ENCODE measurements around the gene SPRYD4.

The SPRYD4 gene

DNA sequence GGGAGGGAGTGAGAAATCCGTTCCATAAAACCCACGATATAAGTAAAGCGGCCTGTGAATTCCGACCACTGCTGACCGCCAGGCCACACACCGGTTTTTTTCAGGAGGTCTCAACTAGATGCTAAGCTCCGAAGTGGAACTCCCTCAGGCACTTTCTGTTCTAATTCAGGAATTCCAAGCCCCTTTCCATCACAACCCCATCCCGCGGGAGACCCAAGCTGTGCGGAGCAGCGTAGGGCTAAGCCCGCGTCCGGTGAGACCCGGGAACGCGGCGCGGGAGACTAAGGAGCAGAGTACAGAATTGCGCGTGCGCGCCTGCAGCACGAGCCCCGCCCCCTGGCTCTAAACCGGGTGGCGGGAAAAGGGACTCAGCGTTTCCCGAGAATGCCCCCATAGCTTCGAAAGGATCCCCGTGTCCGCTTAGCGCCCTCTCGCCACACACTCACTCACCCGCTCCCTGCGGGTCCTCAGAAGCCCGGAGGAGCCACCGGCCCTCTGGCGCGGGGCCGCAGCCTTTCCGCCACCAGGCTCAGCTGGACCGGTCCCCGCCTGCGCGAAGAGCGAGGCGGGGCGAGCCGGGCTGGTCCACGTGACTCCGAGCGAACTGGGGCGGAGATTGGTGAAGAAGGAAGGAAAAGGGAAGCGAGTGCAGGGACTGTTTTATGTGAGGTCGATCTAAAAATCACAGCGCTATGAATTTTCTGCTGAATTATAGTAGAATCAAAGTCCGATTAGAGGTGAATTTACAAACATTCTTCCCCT lies 19.3 kb upstream of the SPRYD4 start, which contains the start of gene TIMELESS:
Gene TIMELESS, minus strand, starts transcription at position 567 of the 762 bp plus-strand sequence. CDS start 15,256 bp downstream, outside the sequence.
- Histone ChIP-seq H3K4me1 (ENCODE audit: control insufficient read depth in 2 of 2, insufficient read depth in 2 of 2, low read length in 2 of 2) (peaks cover 5 to 8% of the 10 kb centered on the region in 2 donors), H3K9ac (ENCODE audit: low read depth in 1 of 2, low read length in 2 of 2) (peak within 1 kb of the TSS; percentile 76 to 85), H3K4me3 (ENCODE audit: low read length in 2 of 2) (peak within 1 kb of the TSS; percentile 82 to 92), H3K27ac (ENCODE audit: low read depth in 2 of 2, low read length in 2 of 2) (peak within 1 kb of the TSS; percentile 84 to 85), H3K36me3 (ENCODE audit: control insufficient read depth in 2 of 2, insufficient read depth in 2 of 2, low read length in 2 of 2) (no peaks in the 10 kb centered on the region), H3K27me3 (ENCODE audit: control insufficient read depth in 2 of 2, insufficient read depth in 2 of 2, low read length in 2 of 2) (no peaks in the 10 kb centered on the region), H3K9me3 (ENCODE audit: control insufficient read depth in 2 of 2, low read length in 2 of 2) (no peaks in the 10 kb centered on the region)

DNA sequence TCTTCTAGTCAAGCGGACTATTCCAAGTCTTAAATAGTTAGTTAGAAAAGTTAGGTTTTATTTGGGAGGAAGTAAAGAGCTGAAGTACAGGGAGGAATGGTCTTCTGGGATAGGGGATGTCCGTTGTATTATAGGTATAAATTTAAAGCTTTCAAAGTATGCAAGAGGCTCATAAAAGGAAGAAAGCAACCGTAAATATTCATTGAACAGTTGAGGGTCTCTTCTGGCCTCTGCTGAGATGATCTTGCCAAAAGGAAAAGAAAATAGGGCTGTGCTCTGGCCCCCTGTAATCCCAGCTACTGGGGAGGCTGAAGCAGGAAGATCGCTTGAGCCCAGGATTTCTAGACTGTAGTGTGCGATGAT lies 18.8 kb upstream of the SPRYD4 start:
- Histone ChIP-seq H3K4me3 (ENCODE audit: low read length in 2 of 2) (peak overlapping the region; percentile 82 to 92), H3K27ac (ENCODE audit: low read depth in 2 of 2, low read length in 2 of 2) (peak overlapping the region; percentile 84 to 85), H3K36me3 (ENCODE audit: control insufficient read depth in 2 of 2, insufficient read depth in 2 of 2, low read length in 2 of 2) (no peaks in the 10 kb centered on the region), H3K27me3 (ENCODE audit: control insufficient read depth in 2 of 2, insufficient read depth in 2 of 2, low read length in 2 of 2) (no peaks in the 10 kb centered on the region), H3K9me3 (ENCODE audit: control insufficient read depth in 2 of 2, low read length in 2 of 2) (no peaks in the 10 kb centered on the region), H3K4me1 (ENCODE audit: control insufficient read depth in 2 of 2, insufficient read depth in 2 of 2, low read length in 2 of 2) (peaks cover 5 to 8% of the 10 kb centered on the region in 2 donors), H3K9ac (ENCODE audit: low read depth in 1 of 2, low read length in 2 of 2) (peak overlapping the region; percentile 76 to 85)

DNA sequence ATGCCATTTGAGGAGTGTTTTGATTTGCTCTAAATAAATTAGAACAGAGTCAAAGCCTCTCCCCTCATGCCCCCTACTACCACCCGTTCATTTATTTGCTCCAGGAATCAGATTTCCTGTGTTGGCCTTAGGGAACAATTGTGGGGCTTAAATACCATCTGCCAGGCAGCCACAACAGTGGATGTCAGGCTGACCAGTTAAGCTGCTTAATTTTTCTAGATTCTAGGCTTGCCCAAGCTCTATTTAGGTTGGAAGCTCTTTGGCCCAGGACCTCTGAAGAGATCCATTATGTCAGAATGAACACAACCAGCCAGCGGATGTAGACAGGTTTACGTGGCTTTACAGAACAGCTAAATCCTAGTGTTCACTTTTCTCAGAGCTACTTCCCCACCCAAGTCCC lies 18.1 kb upstream of the SPRYD4 start:
- Histone ChIP-seq H3K36me3 (ENCODE audit: control insufficient read depth in 2 of 2, insufficient read depth in 2 of 2, low read length in 2 of 2) (no peaks in the 10 kb centered on the region), H3K9me3 (ENCODE audit: control insufficient read depth in 2 of 2, low read length in 2 of 2) (no peaks in the 10 kb centered on the region), H3K27ac (ENCODE audit: low read depth in 2 of 2, low read length in 2 of 2) (no peak overlapping the region), H3K4me3 (ENCODE audit: low read length in 2 of 2) (no peak overlapping the region), H3K4me1 (ENCODE audit: control insufficient read depth in 2 of 2, insufficient read depth in 2 of 2, low read length in 2 of 2) (peaks cover 5 to 8% of the 10 kb centered on the region in 2 donors), H3K27me3 (ENCODE audit: control insufficient read depth in 2 of 2, insufficient read depth in 2 of 2, low read length in 2 of 2) (no peaks in the 10 kb centered on the region), H3K9ac (ENCODE audit: low read depth in 1 of 2, low read length in 2 of 2) (no peak overlapping the region)

DNA sequence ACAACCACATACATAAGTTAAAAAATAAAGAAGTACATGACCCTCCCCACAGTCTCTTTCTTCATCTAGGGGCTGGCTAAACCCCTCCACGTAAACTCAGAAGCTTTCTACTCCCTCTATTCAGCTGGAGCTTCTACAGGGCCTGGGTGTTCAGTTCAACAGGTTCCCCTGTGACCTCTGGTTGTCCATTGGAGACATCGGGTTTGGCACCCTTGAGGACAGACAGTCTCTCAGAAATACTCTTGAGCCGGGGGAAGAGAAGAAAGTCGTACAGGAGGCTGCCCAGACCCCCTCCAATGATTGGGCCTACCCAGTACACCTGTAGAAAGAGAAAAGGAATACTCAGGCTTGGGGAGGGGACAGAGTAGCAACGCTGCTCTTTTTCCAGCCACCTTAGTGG lies 17.2 kb upstream of the SPRYD4 start:
- Histone ChIP-seq H3K9ac (ENCODE audit: low read depth in 1 of 2, low read length in 2 of 2) (no peak overlapping the region), H3K4me1 (ENCODE audit: control insufficient read depth in 2 of 2, insufficient read depth in 2 of 2, low read length in 2 of 2) (peaks cover 5 to 8% of the 10 kb centered on the region in 2 donors), H3K36me3 (ENCODE audit: control insufficient read depth in 2 of 2, insufficient read depth in 2 of 2, low read length in 2 of 2) (no peaks in the 10 kb centered on the region), H3K9me3 (ENCODE audit: control insufficient read depth in 2 of 2, low read length in 2 of 2) (no peaks in the 10 kb centered on the region), H3K27me3 (ENCODE audit: control insufficient read depth in 2 of 2, insufficient read depth in 2 of 2, low read length in 2 of 2) (no peaks in the 10 kb centered on the region), H3K4me3 (ENCODE audit: low read length in 2 of 2) (no peak overlapping the region), H3K27ac (ENCODE audit: low read depth in 2 of 2, low read length in 2 of 2) (no peak overlapping the region)

DNA sequence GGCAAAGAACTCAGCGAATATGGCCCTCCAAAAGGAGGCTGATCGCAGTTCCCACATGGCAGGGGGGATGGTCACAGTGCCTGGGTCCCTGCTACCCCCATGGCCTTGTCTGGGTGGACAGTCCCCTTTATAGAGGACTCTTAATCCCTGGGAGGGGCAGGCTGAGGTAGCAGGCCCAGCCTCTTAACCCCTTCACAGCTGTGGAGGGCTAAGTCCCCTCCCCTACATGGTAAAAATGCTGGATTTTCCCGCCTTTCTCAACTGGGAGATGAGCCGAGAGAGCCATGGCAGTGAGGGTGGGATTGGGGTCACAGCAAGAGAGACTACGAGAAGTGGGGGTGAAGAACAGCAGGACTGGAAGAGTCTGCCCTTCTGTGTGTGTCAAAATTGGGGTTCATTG lies 13.8 kb upstream of the SPRYD4 start, which contains the start of gene MIP:
Gene MIP, minus strand, starts transcription at position 101 of the 400 bp plus-strand sequence. Its CDS starts 44 bp downstream, at position 57.
- H3K9me3 ChIP-seq (ENCODE audit: control insufficient read depth in 2 of 2, low read length in 2 of 2) = no peaks in the 10 kb centered on the region
- peaks cover 3 to 4% of the 10 kb centered on the region in 2 donors for H3K4me1 ChIP-seq (ENCODE audit: control insufficient read depth in 2 of 2, insufficient read depth in 2 of 2, low read length in 2 of 2)

DNA sequence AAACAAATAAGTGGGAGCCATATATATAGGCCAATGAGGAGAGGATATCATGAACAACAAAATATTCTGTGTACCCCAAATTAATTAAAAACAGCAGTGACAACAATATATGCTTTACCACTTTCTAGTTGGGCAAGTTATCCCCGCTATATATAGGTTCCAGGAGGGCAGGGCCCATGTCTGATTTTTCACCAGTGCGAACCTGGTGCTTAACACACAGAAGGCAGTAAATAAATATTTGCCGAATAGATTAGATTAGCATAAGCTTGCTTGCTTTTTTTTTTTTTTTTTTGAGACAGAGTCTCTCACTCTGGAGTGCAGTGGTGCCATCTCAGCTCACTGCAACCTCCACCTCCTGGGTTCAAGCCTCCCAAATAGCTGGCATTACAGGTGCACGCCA lies 10.6 kb upstream of the SPRYD4 start:
- no peaks in the 10 kb centered on the region for H3K36me3 ChIP-seq (ENCODE audit: control insufficient read depth in 2 of 2, insufficient read depth in 2 of 2, low read length in 2 of 2)
- no peak overlapping the region for H3K9ac ChIP-seq (ENCODE audit: low read depth in 1 of 2, low read length in 2 of 2)
- no peaks in the 10 kb centered on the region for H3K4me1 ChIP-seq (ENCODE audit: control insufficient read depth in 2 of 2, insufficient read depth in 2 of 2, low read length in 2 of 2)
- H3K27ac ChIP-seq (ENCODE audit: low read depth in 2 of 2, low read length in 2 of 2) = no peak overlapping the region
- H3K4me3 ChIP-seq (ENCODE audit: low read length in 2 of 2) = no peak overlapping the region
- H3K27me3 ChIP-seq (ENCODE audit: control insufficient read depth in 2 of 2, insufficient read depth in 2 of 2, low read length in 2 of 2) = no peaks in the 10 kb centered on the region
- no peaks in the 10 kb centered on the region for H3K9me3 ChIP-seq (ENCODE audit: control insufficient read depth in 2 of 2, low read length in 2 of 2)

More for the DNA sequence above, 13.8 kb upstream of the SPRYD4 start, which contains the start of gene MIP:
- Histone ChIP-seq H3K27ac (ENCODE audit: low read depth in 2 of 2, low read length in 2 of 2) (no peak within 1 kb of the TSS), H3K4me3 (ENCODE audit: low read length in 2 of 2) (no peak within 1 kb of the TSS), H3K27me3 (ENCODE audit: control insufficient read depth in 2 of 2, insufficient read depth in 2 of 2, low read length in 2 of 2) (no peaks in the 10 kb centered on the region), H3K36me3 (ENCODE audit: control insufficient read depth in 2 of 2, insufficient read depth in 2 of 2, low read length in 2 of 2) (no peaks in the 10 kb centered on the region), H3K9ac (ENCODE audit: low read depth in 1 of 2, low read length in 2 of 2) (no peak within 1 kb of the TSS)

DNA sequence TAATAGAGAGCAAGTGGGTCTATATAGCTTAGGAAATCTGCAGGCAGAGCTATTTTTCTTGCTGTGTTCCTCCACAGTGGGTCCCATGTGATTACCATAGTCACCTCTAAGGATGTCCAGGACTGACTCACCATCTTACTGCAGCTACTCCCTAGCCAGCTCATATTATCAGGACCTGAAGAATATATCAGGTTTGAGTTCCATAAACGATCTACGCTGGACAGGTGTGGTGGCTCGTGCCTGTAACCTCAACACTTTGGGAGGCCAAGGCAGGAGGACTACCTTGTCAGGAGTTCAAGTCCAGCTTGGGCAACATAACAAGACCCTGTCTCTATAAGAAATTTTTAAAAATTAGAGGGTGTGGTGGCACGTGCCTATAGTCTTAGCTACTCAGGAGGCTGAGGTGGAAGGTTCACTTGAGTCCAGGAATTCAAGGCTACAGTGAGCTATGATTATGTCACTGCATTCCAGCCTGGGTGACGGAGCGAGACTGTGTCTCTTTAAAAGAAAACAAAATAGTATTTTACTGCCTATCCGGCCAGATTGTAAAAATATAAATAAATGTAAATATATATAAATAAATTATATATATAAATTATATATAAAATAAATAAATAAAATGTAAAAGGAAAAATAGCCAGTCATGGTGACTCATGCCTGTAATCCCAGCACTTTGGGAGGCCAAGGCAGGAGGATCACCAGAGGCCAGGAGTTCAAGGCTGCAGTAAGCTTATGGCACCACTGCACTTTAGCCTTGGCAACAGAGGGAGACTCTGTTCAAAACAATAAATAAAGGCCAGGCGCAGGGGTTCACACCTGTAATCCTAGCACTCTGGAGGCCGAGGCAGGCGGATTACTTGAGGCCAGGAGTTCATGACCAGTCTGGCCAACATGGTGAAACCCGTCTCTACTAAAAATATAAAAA lies 6.9 kb upstream of the SPRYD4 start:
- Histone ChIP-seq H3K4me1 (ENCODE audit: control insufficient read depth in 2 of 2, insufficient read depth in 2 of 2, low read length in 2 of 2) (peaks cover 0 to 2% of the 10 kb centered on the region in 2 donors), H3K27me3 (ENCODE audit: control insufficient read depth in 2 of 2, insufficient read depth in 2 of 2, low read length in 2 of 2) (no peaks in the 10 kb centered on the region)

DNA sequence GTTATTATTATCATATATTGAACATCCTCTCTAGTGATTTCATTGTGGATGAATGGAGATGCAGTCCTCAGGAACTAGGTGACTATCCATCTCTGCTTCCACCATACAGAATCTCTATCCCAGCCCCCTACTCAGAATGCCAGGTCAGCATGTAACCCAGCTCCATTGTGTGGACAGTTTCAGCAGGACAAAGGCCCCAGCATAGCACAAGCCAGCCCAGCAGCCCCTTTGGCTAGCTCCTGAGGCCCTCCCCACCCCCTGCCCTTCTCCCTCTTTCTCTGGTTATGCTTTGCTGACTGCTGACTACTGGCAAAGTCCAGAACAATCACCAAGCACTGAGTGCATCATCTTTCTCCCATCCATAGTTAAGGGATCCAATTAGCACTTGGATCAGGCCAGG lies 5.8 kb upstream of the SPRYD4 start:
- H3K4me1 ChIP-seq (ENCODE audit: control insufficient read depth in 2 of 2, insufficient read depth in 2 of 2, low read length in 2 of 2) = peaks cover 0 to 2% of the 10 kb centered on the region in 2 donors
- H3K4me3 ChIP-seq (ENCODE audit: low read length in 2 of 2) = no peak overlapping the region
- H3K36me3 ChIP-seq (ENCODE audit: control insufficient read depth in 2 of 2, insufficient read depth in 2 of 2, low read length in 2 of 2) = no peaks in the 10 kb centered on the region
- H3K9ac ChIP-seq (ENCODE audit: low read depth in 1 of 2, low read length in 2 of 2) = no peak overlapping the region
- H3K27me3 ChIP-seq (ENCODE audit: control insufficient read depth in 2 of 2, insufficient read depth in 2 of 2, low read length in 2 of 2) = no peaks in the 10 kb centered on the region
- no peak overlapping the region for H3K27ac ChIP-seq (ENCODE audit: low read depth in 2 of 2, low read length in 2 of 2)
- no peaks in the 10 kb centered on the region for H3K9me3 ChIP-seq (ENCODE audit: control insufficient read depth in 2 of 2, low read length in 2 of 2)

More for the DNA sequence above, 6.9 kb upstream of the SPRYD4 start:
- no peak overlapping the region for H3K4me3 ChIP-seq (ENCODE audit: low read length in 2 of 2)
- H3K27ac ChIP-seq (ENCODE audit: low read depth in 2 of 2, low read length in 2 of 2) = no peak overlapping the region
- no peaks in the 10 kb centered on the region for H3K36me3 ChIP-seq (ENCODE audit: control insufficient read depth in 2 of 2, insufficient read depth in 2 of 2, low read length in 2 of 2)
- no peak overlapping the region for H3K9ac ChIP-seq (ENCODE audit: low read depth in 1 of 2, low read length in 2 of 2)
- H3K9me3 ChIP-seq (ENCODE audit: control insufficient read depth in 2 of 2, low read length in 2 of 2) = no peaks in the 10 kb centered on the region

DNA sequence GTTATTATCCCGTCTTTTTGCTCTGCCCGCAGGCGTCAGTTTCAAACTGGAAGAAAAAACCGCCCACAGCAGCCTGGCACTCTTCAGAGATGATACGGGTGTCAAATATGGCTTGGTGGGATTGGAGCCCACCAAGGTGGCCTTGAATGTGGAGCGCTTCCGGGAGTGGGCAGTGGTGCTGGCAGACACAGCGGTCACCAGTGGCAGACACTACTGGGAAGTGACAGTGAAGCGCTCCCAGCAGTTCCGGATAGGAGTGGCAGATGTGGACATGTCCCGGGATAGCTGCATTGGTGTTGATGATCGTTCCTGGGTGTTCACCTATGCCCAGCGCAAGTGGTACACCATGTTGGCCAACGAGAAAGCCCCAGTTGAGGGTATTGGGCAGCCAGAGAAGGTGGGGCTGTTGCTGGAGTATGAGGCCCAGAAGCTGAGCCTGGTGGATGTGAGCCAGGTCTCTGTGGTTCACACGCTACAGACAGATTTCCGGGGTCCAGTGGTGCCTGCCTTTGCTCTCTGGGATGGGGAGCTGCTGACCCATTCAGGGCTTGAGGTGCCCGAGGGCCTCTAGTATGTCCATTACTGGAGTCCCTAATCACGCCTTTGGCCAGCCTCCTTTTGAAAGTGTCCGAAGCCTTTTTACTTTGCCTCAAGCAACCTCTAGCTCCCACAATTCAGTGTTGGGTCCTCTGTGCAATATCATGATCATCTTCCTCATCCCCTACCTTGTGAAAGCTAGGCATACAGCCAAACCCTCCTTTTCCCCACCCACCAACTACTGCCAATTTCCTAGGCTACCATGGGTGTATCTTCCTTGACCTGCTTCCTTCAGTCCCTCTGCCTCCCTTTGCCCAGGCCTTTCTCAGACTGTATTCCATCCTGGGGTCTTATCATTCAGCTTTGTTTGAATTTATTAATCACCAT lies 891 bp downstream of the SPRYD4 start:
- peaks cover 8 to 14% of the 10 kb centered on the region in 2 donors for H3K4me1 ChIP-seq (ENCODE audit: control insufficient read depth in 2 of 2, insufficient read depth in 2 of 2, low read length in 2 of 2)
- H3K9ac ChIP-seq (ENCODE audit: low read depth in 1 of 2, low read length in 2 of 2) = peak overlapping the region; percentile 84 to 98

More for the DNA sequence above, 891 bp downstream of the SPRYD4 start:
- Histone ChIP-seq H3K27me3 (ENCODE audit: control insufficient read depth in 2 of 2, insufficient read depth in 2 of 2, low read length in 2 of 2) (no peaks in the 10 kb centered on the region), H3K4me3 (ENCODE audit: low read length in 2 of 2) (peak overlapping the region; percentile 93 to 100), H3K9me3 (ENCODE audit: control insufficient read depth in 2 of 2, low read length in 2 of 2) (no peaks in the 10 kb centered on the region), H3K36me3 (ENCODE audit: control insufficient read depth in 2 of 2, insufficient read depth in 2 of 2, low read length in 2 of 2) (peaks cover 0 to 3% of the 10 kb centered on the region in 2 donors), H3K27ac (ENCODE audit: low read depth in 2 of 2, low read length in 2 of 2) (peak overlapping the region; percentile 80 to 90)
